SH-SY5Y (cell line): Measurements from ENCODE around the gene WIZ.

ENCODE experiments used
- GATA2 ChIP-seq: IDR thresholded peaks from 2 replicates; pipeline ENCODE4 v1.6.1; 2011; ENCODE audit warnings: mild to moderate bottlenecking, low read depth, low read length
- GATA3 ChIP-seq: IDR thresholded peaks from 2 replicates; pipeline ENCODE4 v1.6.1; 2011; ENCODE audit warnings: low read depth, mild to moderate bottlenecking, low read length, moderate library complexity

- TF ChIP-seq GATA3 (no peak), GATA2 (no peak)
Measured at GRCh38 chr19:15428956-15429824, 20.6 kb downstream of the WIZ start.
